Mesenchymal stem cell (in vitro differentiated cells and primary cell): ENCODE measurements around the gene FREM1.
A peak's percentile ranks its signal among the peaks of the same experiment; 100 is the strongest.

Experiments
- DNase-seq: peaks from one replicate; pipeline ENCODE4 v3.0.0-alpha.2; 2013
- H2AFZ ChIP-seq: one replicate; pipeline ENCODE4 v1.6.1; 2013; ENCODE audit warnings: low read depth, mild to moderate bottlenecking, control low read depth, inconsistent platforms, low read length, moderate library complexity
- H2AK5ac ChIP-seq: 2 replicates; pipeline ENCODE4 v1.6.1; 2013; ENCODE audit warnings: low read length, moderate library complexity, mild to moderate bottlenecking, inconsistent platforms; ENCODE audit not compliant: severe bottlenecking
- H2BK120ac ChIP-seq: one replicate; pipeline ENCODE4 v1.6.1; 2013; ENCODE audit warnings: low read depth, mild to moderate bottlenecking, inconsistent platforms, low read length, moderate library complexity
- H2BK12ac ChIP-seq, 2 experiments: one replicate each; pipeline ENCODE4 v1.6.1; 2013; ENCODE audit warnings: inconsistent platforms in 2 of 2, low read length in 2 of 2, mild to moderate bottlenecking in 2 of 2, moderate library complexity in 2 of 2, control low read depth in 1 of 2
- H2BK15ac ChIP-seq: one replicate; pipeline ENCODE4 v1.6.1; 2013; ENCODE audit warnings: mild to moderate bottlenecking, low read depth, inconsistent platforms; ENCODE audit not compliant: poor library complexity, severe bottlenecking
- H2BK5ac ChIP-seq: 2 replicates; pipeline ENCODE4 v1.6.1; 2013; ENCODE audit warnings: low read depth, mild to moderate bottlenecking, low read length, control low read depth, inconsistent platforms; ENCODE audit not compliant: poor library complexity, severe bottlenecking
- H3K14ac ChIP-seq, 2 experiments: one replicate each; pipeline ENCODE4 v1.6.1; 2013; ENCODE audit warnings: inconsistent platforms in 2 of 2, low read length in 2 of 2, control low read depth in 1 of 2, mild to moderate bottlenecking in 1 of 2, moderate library complexity in 1 of 2
- H3K18ac ChIP-seq, 2 experiments: one replicate each; pipeline ENCODE4 v1.6.1; 2013; ENCODE audit warnings: inconsistent platforms in 2 of 2, low read length in 2 of 2, control low read depth in 1 of 2, low read depth in 1 of 2, mild to moderate bottlenecking in 1 of 2
- H3K23ac ChIP-seq, 2 experiments: one replicate each; pipeline ENCODE4 v1.6.1; 2013; ENCODE audit warnings: inconsistent platforms in 2 of 2, low read length in 2 of 2, mild to moderate bottlenecking in 2 of 2, moderate library complexity in 2 of 2, control low read depth in 1 of 2
- H3K27ac ChIP-seq: 2 replicates; pipeline ENCODE4 v1.5.1; 2013; ENCODE audit warnings: mild to moderate bottlenecking, moderate library complexity, low read length, control low read depth, inconsistent platforms; ENCODE audit not compliant: poor library complexity, severe bottlenecking
- H3K27me3 ChIP-seq, 2 experiments: 2 replicates each; pipeline versions ENCODE4 v1.6.1 to v1.7.0; 2013; ENCODE audit warnings: low read length in 2 of 2, mild to moderate bottlenecking in 2 of 2, moderate library complexity in 2 of 2, control low read depth in 1 of 2, inconsistent platforms in 1 of 2; ENCODE audit not compliant: control insufficient read depth in 1 of 2, insufficient read depth in 1 of 2
- H3K36me3 ChIP-seq, 2 experiments: 2 replicates each; pipeline versions ENCODE4 v1.6.1 to v1.7.0; 2013; ENCODE audit warnings: low read length in 2 of 2, control low read depth in 1 of 2, inconsistent platforms in 1 of 2, low read depth in 1 of 2, mild to moderate bottlenecking in 1 of 2; ENCODE audit not compliant: insufficient read depth in 2 of 2, control insufficient read depth in 1 of 2
- H3K4ac ChIP-seq, 2 experiments: one replicate each; pipeline ENCODE4 v1.6.1; 2013; ENCODE audit warnings: inconsistent platforms in 2 of 2, low read length in 2 of 2, mild to moderate bottlenecking in 2 of 2, moderate library complexity in 2 of 2, control low read depth in 1 of 2, low read depth in 1 of 2
- H3K4me1 ChIP-seq: 2 replicates; pipeline ENCODE4 v1.6.1; 2013; ENCODE audit warnings: low read depth, low read length, control low read depth; ENCODE audit not compliant: control insufficient read depth, insufficient read depth
- H3K4me2 ChIP-seq: 2 replicates; pipeline ENCODE4 v1.6.1; 2013; ENCODE audit warnings: low read length, mild to moderate bottlenecking, inconsistent platforms; ENCODE audit not compliant: poor library complexity, severe bottlenecking
- H3K4me3 ChIP-seq, 2 experiments: 2 replicates each; pipeline versions ENCODE4 v1.5.1 to v1.7.0; 2013; ENCODE audit warnings: low read length in 2 of 2, mild to moderate bottlenecking in 2 of 2, control low read depth in 1 of 2, low read depth in 1 of 2; ENCODE audit not compliant: insufficient read depth in 1 of 2
- H3K79me1 ChIP-seq: replicated peaks from 2 replicates; pipeline ENCODE4 v1.6.1; 2013; ENCODE audit warnings: mild to moderate bottlenecking, control low read depth, low read length, inconsistent platforms; ENCODE audit not compliant: poor library complexity, severe bottlenecking
- H3K9ac ChIP-seq: 2 replicates; pipeline ENCODE4 v1.7.0; 2013; ENCODE audit warnings: mild to moderate bottlenecking, low read length, moderate library complexity
- H3K9me3 ChIP-seq: 2 replicates; pipeline ENCODE4 v1.7.0; 2013; ENCODE audit warnings: mild to moderate bottlenecking, low read length; ENCODE audit not compliant: control insufficient read depth
- H4K8ac ChIP-seq: one replicate; pipeline ENCODE4 v1.6.1; 2013; ENCODE audit warnings: inconsistent platforms, mild to moderate bottlenecking, low read length, moderate library complexity
- H4K91ac ChIP-seq: one replicate; pipeline ENCODE4 v1.6.1; 2013; ENCODE audit warnings: mild to moderate bottlenecking, low read length, inconsistent platforms
- WGBS: methylation state at CpG from one replicate; pipeline ENCODE4 v1.1.7; 2013; ENCODE audit warnings: mixed read lengths; 5-methylcytosine and 5-hydroxymethylcytosine counted together

FREM1 gene

DNA sequence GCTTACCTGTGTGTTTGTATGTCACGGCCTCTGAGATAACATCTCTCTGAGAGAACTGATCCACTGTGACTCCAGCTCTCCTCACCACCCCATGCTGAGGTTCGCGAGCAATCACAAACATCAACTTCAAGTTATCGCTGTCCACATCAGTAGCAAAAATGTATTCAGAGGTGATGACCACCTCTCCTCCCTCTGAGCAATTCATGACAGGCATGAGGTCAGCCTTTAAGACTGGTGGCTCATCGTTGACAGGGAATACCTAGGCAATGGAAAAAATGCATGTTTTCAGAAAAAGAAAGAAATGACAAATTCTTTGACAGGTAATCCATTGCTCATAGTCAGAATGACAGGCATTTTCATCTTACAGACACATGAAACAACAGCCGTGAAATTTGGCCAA lies 97.4 kb downstream of the FREM1 start:
- Histone ChIP-seq H3K23ac (no peak overlapping the region), H2BK15ac (no peak overlapping the region), H2AK5ac (no peak overlapping the region), H3K4me2 (no peak overlapping the region), H3K9ac (no peak overlapping the region), H3K4me3 (no peak overlapping the region), H3K27me3 (no peaks in the 10 kb centered on the region), H3K14ac (no peak overlapping the region), H4K91ac (no peak overlapping the region), H4K8ac (no peak overlapping the region), H3K9me3 (no peaks in the 10 kb centered on the region), H3K4me1 (peaks cover 6% of the 10 kb centered on the region), H3K18ac (no peak overlapping the region), H3K36me3 (no peaks in the 10 kb centered on the region), H2BK12ac (no peak overlapping the region), H2BK5ac (no peak overlapping the region), H3K79me1 (no peaks in the 10 kb centered on the region), H3K4ac (no peak overlapping the region), H3K27ac (no peak overlapping the region), H2BK120ac (no peak overlapping the region), H2AFZ (no peak overlapping the region)
- whole genome bisulfite sequencing, result 97% methylated on average over 6 of the region's 6 CpGs
- no peak for DNase-seq

DNA sequence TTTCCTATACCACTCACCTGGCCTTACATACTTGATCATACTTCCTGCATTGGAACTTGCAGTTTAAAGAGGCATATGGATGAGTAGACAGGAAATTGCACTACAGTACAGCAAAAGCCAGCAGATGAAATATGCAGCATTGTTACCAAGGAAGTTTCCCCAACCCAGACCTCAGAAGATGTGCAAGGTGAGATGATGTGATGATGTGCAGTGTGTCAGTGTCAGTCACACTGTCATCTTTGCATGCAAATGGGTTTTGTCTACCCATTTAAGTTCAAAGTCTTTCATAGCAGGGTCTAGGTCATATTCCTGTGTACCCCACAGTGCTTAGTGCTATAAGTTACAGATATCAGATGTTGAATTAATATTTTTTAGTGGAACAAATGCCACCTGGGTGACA lies 98.4 kb downstream of the FREM1 start:
- no peak overlapping the region for H2AK5ac ChIP-seq
- no peak overlapping the region for H2BK15ac ChIP-seq
- H3K27ac ChIP-seq, result no peak overlapping the region
- no peak overlapping the region for H3K9ac ChIP-seq
- no peak overlapping the region for H2BK5ac ChIP-seq
- no peak overlapping the region for H3K4ac ChIP-seq
- H3K36me3 ChIP-seq, result no peaks in the 10 kb centered on the region
- no peaks in the 10 kb centered on the region for H3K79me1 ChIP-seq
- no peaks in the 10 kb centered on the region for H3K9me3 ChIP-seq
- no peak for DNase-seq
- H4K91ac ChIP-seq, result no peak overlapping the region
- no peak overlapping the region for H2AFZ ChIP-seq
- no peaks in the 10 kb centered on the region for H3K27me3 ChIP-seq
- H4K8ac ChIP-seq, result no peak overlapping the region
- H3K18ac ChIP-seq, result no peak overlapping the region
- H3K4me2 ChIP-seq, result no peak overlapping the region
- H3K23ac ChIP-seq, result no peak overlapping the region
- no peak overlapping the region for H3K14ac ChIP-seq
- no peak overlapping the region for H3K4me3 ChIP-seq
- peaks cover 6% of the 10 kb centered on the region for H3K4me1 ChIP-seq
- no peak overlapping the region for H2BK12ac ChIP-seq
- no peak overlapping the region for H2BK120ac ChIP-seq

DNA sequence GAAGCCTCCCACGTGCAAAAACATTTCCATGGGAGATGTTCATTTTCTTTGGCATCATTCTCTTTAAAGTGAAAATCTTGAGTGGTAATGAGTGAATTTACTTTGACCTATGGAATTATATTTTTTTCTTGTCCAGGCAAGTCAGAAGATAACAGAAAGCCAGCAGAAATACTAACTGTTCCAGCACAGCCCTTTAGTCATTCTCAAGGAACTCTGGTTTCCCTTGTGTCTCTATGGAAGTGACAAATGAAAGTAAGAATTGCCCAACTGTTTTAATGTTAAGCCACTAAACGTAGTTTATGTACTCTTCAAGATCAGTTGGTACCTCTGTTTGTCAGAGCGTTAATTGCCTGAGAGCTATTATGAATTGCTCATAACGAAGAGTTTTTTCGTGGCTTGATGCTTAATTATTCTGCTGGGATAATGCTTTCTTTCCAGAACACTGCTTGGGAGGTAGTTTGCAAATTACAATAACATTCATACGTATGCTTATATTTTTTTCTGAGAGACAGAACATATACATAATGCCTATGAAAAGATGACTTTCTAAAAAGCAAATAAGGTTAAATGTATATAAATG lies 103.2 kb downstream of the FREM1 start:
- Histone ChIP-seq H2BK15ac (no peak overlapping the region), H3K14ac (no peak overlapping the region), H3K27me3 (no peaks in the 10 kb centered on the region), H2AFZ (no peak overlapping the region), H3K79me1 (no peaks in the 10 kb centered on the region), H4K91ac (no peak overlapping the region), H3K4me1 (no peaks in the 10 kb centered on the region), H2BK120ac (no peak overlapping the region), H3K4me3 (no peak overlapping the region), H3K4me2 (no peak overlapping the region), H2BK12ac (no peak overlapping the region), H3K9ac (no peak overlapping the region), H3K27ac (no peak overlapping the region), H2AK5ac (no peak overlapping the region), H2BK5ac (no peak overlapping the region), H3K9me3 (no peaks in the 10 kb centered on the region), H4K8ac (no peak overlapping the region), H3K23ac (no peak overlapping the region), H3K18ac (no peak overlapping the region), H3K36me3 (no peaks in the 10 kb centered on the region), H3K4ac (no peak overlapping the region)
- WGBS, result 92% methylated on average over 4 of the region's 6 CpGs
- DNase-seq, result peak; percentile 6

DNA sequence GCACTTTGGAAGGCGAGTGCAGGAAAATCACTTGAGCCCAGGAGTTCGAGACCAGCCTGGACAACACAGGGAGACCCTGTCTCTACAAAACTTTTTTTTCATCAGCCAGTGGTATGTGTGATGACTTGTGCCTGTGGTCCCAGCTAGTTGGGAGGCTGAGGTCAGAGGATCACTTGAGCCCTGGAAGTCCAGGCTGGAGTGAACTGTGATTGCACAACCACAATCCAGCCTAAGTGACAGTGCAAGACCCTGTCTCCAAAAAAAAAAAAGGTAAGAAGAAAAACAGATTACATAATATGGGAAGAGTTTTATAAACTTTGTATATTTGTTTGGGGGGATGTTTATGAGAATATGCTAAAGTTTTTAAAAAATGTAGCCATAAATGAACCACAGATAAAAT lies 111.2 kb downstream of the FREM1 start:
- Histone ChIP-seq H3K27me3 (no peaks in the 10 kb centered on the region), H3K9ac (no peak overlapping the region), H3K4me2 (no peak overlapping the region), H3K4ac (no peak overlapping the region), H2BK12ac (no peak overlapping the region), H2BK5ac (no peak overlapping the region), H3K4me3 (no peak overlapping the region), H3K18ac (no peak overlapping the region), H3K9me3 (no peaks in the 10 kb centered on the region), H4K8ac (no peak overlapping the region), H4K91ac (no peak overlapping the region), H3K36me3 (no peaks in the 10 kb centered on the region), H2BK120ac (no peak overlapping the region), H3K4me1 (no peaks in the 10 kb centered on the region), H2AK5ac (no peak overlapping the region), H2BK15ac (no peak overlapping the region), H3K23ac (no peak overlapping the region), H3K27ac (no peak overlapping the region), H3K14ac (no peak overlapping the region), H2AFZ (no peak overlapping the region), H3K79me1 (no peaks in the 10 kb centered on the region)
- 94% methylated on average over 2 of the region's 2 CpGs for WGBS
- DNase-seq, result no peak
